Ovary (tissue), 3 donors: ENCODE results near the gene DROSHA.

Experiments used
- CTCF ChIP-seq, 3 donors: fragments of 450-650 bp in 2 of 3; fragments of 200-600 bp in 1 of 3; IDR thresholded peaks; one replicate each; pipeline versions ENCODE4 v1.5.1 to v1.8.0; 2016 to 2022; ENCODE audit warnings: antibody characterized with exemption in 3 of 3, mild to moderate bottlenecking in 1 of 3
- EP300 ChIP-seq: sonication (generic); formaldehyde crosslinking; IDR thresholded peaks from one replicate; pipeline ENCODE4 v1.6.1; 2017; ENCODE audit warnings: antibody characterized with exemption
- POLR2A ChIP-seq: fragments of 450-650 bp; IDR thresholded peaks from one replicate; pipeline ENCODE4 v1.6.1; 2017; ENCODE audit warnings: antibody characterized with exemption, mild to moderate bottlenecking, moderate library complexity
- donor health status: DM: no; HTN: no; CAD: no.

DNA sequence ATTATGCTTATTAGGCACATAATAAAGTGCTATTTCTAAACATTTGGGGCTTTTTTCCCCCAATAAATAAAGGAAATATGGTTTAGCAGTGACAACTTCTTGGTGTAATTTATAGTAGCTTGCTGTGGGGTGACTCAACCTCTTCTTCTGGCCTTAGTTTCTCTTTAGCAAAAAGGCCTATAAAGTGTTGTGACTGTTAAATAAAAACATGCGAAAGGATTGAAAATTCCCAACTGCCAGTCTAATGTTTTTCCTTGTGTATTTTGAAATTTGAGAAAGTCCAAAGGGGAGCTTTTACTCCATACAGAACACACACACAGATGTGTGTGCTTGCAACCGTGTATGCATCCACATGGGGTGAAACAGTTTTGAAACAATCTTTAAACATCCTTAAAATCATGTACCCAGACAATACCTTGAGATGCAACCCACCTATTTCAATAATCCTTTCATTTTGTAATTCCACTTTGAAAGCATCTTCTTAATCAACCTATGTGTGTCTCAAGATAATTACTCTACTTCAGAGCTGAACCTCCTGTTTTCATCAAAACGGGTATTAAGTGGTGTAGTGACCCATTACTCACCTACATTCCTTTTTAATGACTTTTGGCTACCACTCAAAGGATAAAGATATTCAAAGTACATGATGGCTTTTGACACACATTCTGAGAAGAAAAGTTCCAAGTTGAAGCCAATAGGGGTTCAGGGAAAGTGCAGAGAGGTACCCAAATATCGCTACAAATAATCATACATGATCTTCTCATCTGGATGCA, 123.8 kb downstream of the DROSHA start:
- TF ChIP-seq CTCF (IDR thresholded peaks at IDR 0.05) (no peak), POLR2A (no peak), EP300 (no peak)
